Neural cell (in vitro differentiated cells): ENCODE measurements around the gene SELP. TPM values are rescaled to one million over a fixed set of nuclear protein-coding genes. Genes with fewer than 3 reads are reported as not detected.

Source experiments
- H2AFZ ChIP-seq: fragments of 200-600, 300-800 bp; sonication (generic), shearing (Covaris generic); 2 replicates; pipeline ENCODE4 v1.6.0; 2014; ENCODE audit warnings: low read depth, mild to moderate bottlenecking, antibody characterized with exemption, low read length, moderate library complexity
- H3F3A ChIP-seq: fragments of 200-600 bp; shearing (Covaris generic); 2 replicates; pipeline ENCODE4 v1.6.1; 2016; ENCODE audit warnings: mild to moderate bottlenecking, moderate library complexity, mixed read lengths, antibody characterized with exemption, low read length; ENCODE audit not compliant: insufficient read depth, poor library complexity, severe bottlenecking
- H3K27ac ChIP-seq: fragments of 200-600, 300-800 bp; sonication (generic), shearing (Covaris generic); 2 replicates; pipeline ENCODE4 v1.5.1; 2014; ENCODE audit warnings: mild to moderate bottlenecking, low read length, moderate library complexity
- H3K27me3 ChIP-seq: fragments of 300-800, 200-600 bp; sonication (generic), shearing (Covaris generic); 2 replicates; pipeline ENCODE4 v1.6.0; 2014; ENCODE audit warnings: mild to moderate bottlenecking, low read depth, low read length, moderate library complexity; ENCODE audit not compliant: insufficient read depth
- H3K36me3 ChIP-seq: fragments of 300-800, 200-600 bp; sonication (generic), shearing (Covaris generic); 2 replicates; pipeline ENCODE4 v1.5.1; 2014; ENCODE audit warnings: mild to moderate bottlenecking, antibody characterized with exemption, low read length, moderate library complexity; ENCODE audit not compliant: insufficient read depth
- H3K4me2 ChIP-seq: fragments of 300-800, 200-600 bp; sonication (generic), shearing (Covaris generic); 2 replicates; pipeline ENCODE4 v1.6.0; 2014; ENCODE audit warnings: mild to moderate bottlenecking, low read length
- H3K4me3 ChIP-seq: fragments of 300-800, 200-600 bp; sonication (generic), shearing (Covaris generic); 2 replicates; pipeline ENCODE4 v1.5.1; 2014; ENCODE audit warnings: mild to moderate bottlenecking, low read length, moderate library complexity
- H3K79me2 ChIP-seq: fragments of 200-600 bp; shearing (Covaris generic); replicated peaks from 2 replicates; pipeline ENCODE4 v1.6.0; 2014; ENCODE audit warnings: mild to moderate bottlenecking, low read length, moderate library complexity; ENCODE audit not compliant: insufficient read depth
- H3K9ac ChIP-seq: fragments of 300-800, 200-600 bp; sonication (generic), shearing (Covaris generic); 2 replicates; pipeline ENCODE4 v1.6.1; 2016; ENCODE audit warnings: mild to moderate bottlenecking, low read length, mixed read lengths
- H3K9me2 ChIP-seq: fragments of 200-600 bp; shearing (Covaris generic); 2 replicates; pipeline ENCODE4 v1.6.1; 2016; ENCODE audit warnings: mild to moderate bottlenecking, low read length, mixed read lengths; ENCODE audit not compliant: insufficient read depth
- H3K9me3 ChIP-seq: fragments of 200-600, 300-800 bp; sonication (generic), shearing (Covaris generic); 2 replicates; pipeline ENCODE4 v1.6.1; 2016; ENCODE audit warnings: mild to moderate bottlenecking, mixed run types, low read length, moderate library complexity, mixed read lengths
- H4K20me1 ChIP-seq: fragments of 200-600 bp; shearing (Covaris generic); 2 replicates; pipeline ENCODE4 v1.6.1; 2016; ENCODE audit warnings: mild to moderate bottlenecking, mixed run types; ENCODE audit not compliant: insufficient read depth
- EP300 ChIP-seq: fragments of 450-650 bp; conservative IDR thresholded peaks from 2 replicates; pipeline ENCODE4 v1.6.1; 2014; ENCODE audit warnings: antibody characterized with exemption, mild to moderate bottlenecking, moderate library complexity; ENCODE audit not compliant: poor library complexity, severe bottlenecking
- EZH2 ChIP-seq: fragments of 200-600, 300-800 bp; shearing (Covaris generic), sonication (generic); IDR thresholded peaks from 2 replicates; pipeline ENCODE4 v1.6.1; 2014; ENCODE audit warnings: antibody characterized with exemption, low read length, borderline replicate concordance, mild to moderate bottlenecking; ENCODE audit not compliant: insufficient read depth, poor library complexity, severe bottlenecking
- MXI1 ChIP-seq: fragments of 450-650 bp; conservative IDR thresholded peaks from 2 replicates; pipeline ENCODE4 v1.6.1; 2014; ENCODE audit warnings: antibody characterized with exemption, mild to moderate bottlenecking; ENCODE audit not compliant: poor library complexity, severe bottlenecking
- POLR2AphosphoS5 ChIP-seq: IDR thresholded peaks from 2 replicates; pipeline ENCODE4 v1.6.1; 2012
- RAD21 ChIP-seq: fragments of 450-650 bp; conservative IDR thresholded peaks from 2 replicates; pipeline ENCODE4 v1.6.1; 2014; ENCODE audit warnings: antibody characterized with exemption, mild to moderate bottlenecking, moderate library complexity
- REST ChIP-seq: IDR thresholded peaks from 2 replicates; pipeline ENCODE4 v1.6.1; 2012; ENCODE audit warnings: borderline replicate concordance
- SMC3 ChIP-seq: fragments of 450-650 bp; conservative IDR thresholded peaks from 2 replicates; pipeline ENCODE4 v1.6.1; 2014; ENCODE audit warnings: antibody characterized with exemption, mild to moderate bottlenecking, moderate library complexity; ENCODE audit not compliant: poor library complexity
- TAF1 ChIP-seq: IDR thresholded peaks from 2 replicates; pipeline ENCODE4 v1.6.1; 2012; ENCODE audit warnings: low read depth
- polyA plus RNA-seq: library from polyadenylated mRNA; depleted of rRNA; stranded (reverse); fragments of >200 nt; gene quantifications from 2 replicates; pipeline ENCODE4 v1.2.3, GENCODE V29; 2014
- TF ChIP-seq, protein P1 (sequence below): fragments of 450-650 bp; IDR thresholded peaks from 2 replicates; pipeline ENCODE4 v1.5.1; 2014; ENCODE audit warnings: antibody characterized with exemption, mild to moderate bottlenecking, moderate library complexity; ENCODE audit not compliant: poor library complexity, severe bottlenecking

The SELP gene
- polyA plus RNA-seq, 1 donor from 2014 or later: not detected

DNA sequence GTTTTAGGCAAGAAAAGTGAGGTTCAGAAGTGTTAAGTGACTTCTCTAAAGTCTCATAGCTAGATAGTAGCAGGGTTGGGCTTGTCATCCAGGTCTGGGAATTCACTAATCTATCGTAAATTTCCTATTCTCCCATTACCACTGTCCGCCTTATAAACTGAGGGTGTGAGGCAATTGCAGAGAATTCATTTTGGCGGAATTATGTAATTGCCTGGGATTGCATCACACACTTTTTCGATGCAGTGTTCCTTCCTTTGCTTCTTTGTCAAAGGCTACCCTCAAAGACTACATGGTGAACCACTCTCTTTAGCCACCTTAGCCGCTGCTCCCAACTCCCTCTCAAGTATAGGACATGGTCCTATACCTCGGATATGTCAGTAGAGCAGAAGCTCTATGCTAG is 19.1 kb downstream of the SELP start:
- no peak overlapping the region for H3K27ac ChIP-seq
- no peaks in the 10 kb centered on the region for H3F3A ChIP-seq
- no peaks in the 10 kb centered on the region for H3K36me3 ChIP-seq
- H3K9me3 ChIP-seq: no peaks in the 10 kb centered on the region
- no peaks in the 10 kb centered on the region for H3K79me2 ChIP-seq
- H3K4me2 ChIP-seq: no peak overlapping the region
- no peaks in the 10 kb centered on the region for H3K9me2 ChIP-seq
- no peak overlapping the region for H3K9ac ChIP-seq
- no peak for TF ChIP-seq MXI1
- TF ChIP-seq RAD21: no peak
- TF ChIP-seq SMC3: no peak
- no peak for TF ChIP-seq POLR2AphosphoS5
- no peak for TF ChIP-seq EP300
- no peak for TF ChIP-seq TAF1
- no peak for TF ChIP-seq REST
- TF ChIP-seq, protein P1, sequence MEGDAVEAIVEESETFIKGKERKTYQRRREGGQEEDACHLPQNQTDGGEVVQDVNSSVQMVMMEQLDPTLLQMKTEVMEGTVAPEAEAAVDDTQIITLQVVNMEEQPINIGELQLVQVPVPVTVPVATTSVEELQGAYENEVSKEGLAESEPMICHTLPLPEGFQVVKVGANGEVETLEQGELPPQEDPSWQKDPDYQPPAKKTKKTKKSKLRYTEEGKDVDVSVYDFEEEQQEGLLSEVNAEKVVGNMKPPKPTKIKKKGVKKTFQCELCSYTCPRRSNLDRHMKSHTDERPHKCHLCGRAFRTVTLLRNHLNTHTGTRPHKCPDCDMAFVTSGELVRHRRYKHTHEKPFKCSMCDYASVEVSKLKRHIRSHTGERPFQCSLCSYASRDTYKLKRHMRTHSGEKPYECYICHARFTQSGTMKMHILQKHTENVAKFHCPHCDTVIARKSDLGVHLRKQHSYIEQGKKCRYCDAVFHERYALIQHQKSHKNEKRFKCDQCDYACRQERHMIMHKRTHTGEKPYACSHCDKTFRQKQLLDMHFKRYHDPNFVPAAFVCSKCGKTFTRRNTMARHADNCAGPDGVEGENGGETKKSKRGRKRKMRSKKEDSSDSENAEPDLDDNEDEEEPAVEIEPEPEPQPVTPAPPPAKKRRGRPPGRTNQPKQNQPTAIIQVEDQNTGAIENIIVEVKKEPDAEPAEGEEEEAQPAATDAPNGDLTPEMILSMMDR: no peak
- TF ChIP-seq EZH2: no peak
- H3K4me3 ChIP-seq: no peak overlapping the region
- H2AFZ ChIP-seq: no peak overlapping the region
- H4K20me1 ChIP-seq: no peaks in the 10 kb centered on the region
- H3K27me3 ChIP-seq: no peaks in the 10 kb centered on the region

- H4K20me1 ChIP-seq: no peaks in the 10 kb centered on the region
- H3K9ac ChIP-seq: no peak overlapping the region
- no peak overlapping the region for H3K4me2 ChIP-seq
- H3F3A ChIP-seq: no peaks in the 10 kb centered on the region
- H3K27ac ChIP-seq: no peak overlapping the region
- no peak overlapping the region for H3K4me3 ChIP-seq
- no peaks in the 10 kb centered on the region for H3K9me3 ChIP-seq
- no peaks in the 10 kb centered on the region for H3K36me3 ChIP-seq
- H3K79me2 ChIP-seq: no peaks in the 10 kb centered on the region
- no peaks in the 10 kb centered on the region for H3K9me2 ChIP-seq
- TF ChIP-seq EZH2 (no peak), SMC3 (no peak), TAF1 (no peak), RAD21 (no peak), POLR2AphosphoS5 (no peak)
- no peak overlapping the region for H2AFZ ChIP-seq
- H3K27me3 ChIP-seq: no peaks in the 10 kb centered on the region
These were observed 19.8 kb downstream of the SELP start for GRCh38 chr1:169610108-169610507.
